Hematopoietic multipotent progenitor cell treated with erythropoietin and hydrocortisone succinate and interleukin-3 and kit ligand, for 8 days (in vitro differentiated cells): ENCODE data around the gene ADAMTS2.
"Not testable (repeated sequence)": the region's sequence is repeated elsewhere in the genome, so short reads cannot be mapped to it uniquely, and the experiment has no call there.

ENCODE experiments used
- DNase-seq: peaks from one replicate; pipeline ENCODE4 v3.0.0-alpha.2; 2015

Gene ADAMTS2

DNA sequence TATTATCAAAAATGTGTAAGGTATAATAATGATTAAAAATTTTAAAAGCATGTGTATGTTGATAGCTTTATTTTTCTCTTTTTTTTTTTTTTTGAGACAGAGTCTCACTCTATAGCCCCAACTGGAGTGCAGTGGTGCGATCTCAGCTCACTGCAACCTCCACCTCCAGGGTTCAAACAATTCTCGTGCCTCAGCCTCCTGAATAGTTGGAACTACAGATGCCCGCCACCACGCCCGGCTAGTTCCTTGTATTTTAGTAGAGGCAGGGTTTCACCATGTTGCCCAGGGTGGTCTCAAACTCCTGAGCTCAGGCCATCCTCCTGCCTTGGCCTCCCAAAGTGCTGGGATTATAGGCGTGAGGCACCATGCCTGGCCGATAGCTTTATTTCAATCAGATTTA is 20.9 kb downstream of the ADAMTS2 start:
- DNase-seq, result not testable (repeated sequence)

GRCh38 chr5:179323026-179323870 is 22.0 kb downstream of the ADAMTS2 start:
- DNase-seq, result no peak

DNA sequence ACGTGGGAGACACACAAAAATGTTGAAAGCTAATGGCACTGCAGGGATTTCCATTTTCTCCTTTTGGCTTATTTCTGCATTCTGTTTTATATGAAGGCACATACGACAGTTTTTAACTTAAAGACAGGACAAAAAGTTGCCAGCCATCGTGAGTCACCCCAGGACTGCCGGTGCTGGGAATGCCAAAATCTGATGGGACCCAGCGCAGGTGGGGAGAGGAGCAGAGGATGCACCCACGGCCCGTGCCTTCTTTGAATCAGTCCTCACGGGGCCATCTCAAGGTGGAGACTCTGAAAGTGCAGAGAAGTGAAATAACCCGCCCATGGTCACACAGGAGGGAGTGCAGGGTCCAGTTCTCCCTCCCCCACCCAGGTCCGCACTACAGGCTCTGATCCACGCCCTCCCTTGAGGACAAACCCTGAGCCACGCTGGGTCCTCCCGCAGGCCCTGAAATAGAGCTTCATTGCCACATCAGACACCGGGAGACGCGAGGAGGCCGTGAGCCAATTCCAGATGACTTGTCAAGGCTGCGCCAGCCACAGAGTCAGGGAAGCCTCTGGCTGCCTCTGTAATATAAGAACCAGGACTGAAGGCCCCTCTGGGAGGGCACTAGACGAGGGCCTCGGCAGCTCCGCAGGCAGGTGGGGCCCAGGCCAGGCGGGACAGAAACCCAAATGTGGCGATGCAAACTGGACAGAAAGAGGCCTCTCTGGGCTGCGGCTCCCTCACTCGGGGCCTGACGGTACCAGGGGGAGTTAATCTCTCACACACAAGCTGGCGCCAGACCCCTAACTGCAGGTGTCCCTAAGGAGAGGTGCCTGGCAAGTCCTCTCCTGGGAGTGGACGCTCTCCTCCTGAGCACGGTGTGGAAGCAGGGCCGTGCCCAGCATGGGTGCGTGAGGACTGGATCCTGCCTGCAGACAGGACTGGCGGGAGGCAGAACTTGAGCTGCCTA is 22.9 kb downstream of the ADAMTS2 start:
- DNase-seq, result no peak

GRCh38 chr5:179321206-179321987 is 23.9 kb downstream of the ADAMTS2 start:
- DNase-seq, result no peak

DNA sequence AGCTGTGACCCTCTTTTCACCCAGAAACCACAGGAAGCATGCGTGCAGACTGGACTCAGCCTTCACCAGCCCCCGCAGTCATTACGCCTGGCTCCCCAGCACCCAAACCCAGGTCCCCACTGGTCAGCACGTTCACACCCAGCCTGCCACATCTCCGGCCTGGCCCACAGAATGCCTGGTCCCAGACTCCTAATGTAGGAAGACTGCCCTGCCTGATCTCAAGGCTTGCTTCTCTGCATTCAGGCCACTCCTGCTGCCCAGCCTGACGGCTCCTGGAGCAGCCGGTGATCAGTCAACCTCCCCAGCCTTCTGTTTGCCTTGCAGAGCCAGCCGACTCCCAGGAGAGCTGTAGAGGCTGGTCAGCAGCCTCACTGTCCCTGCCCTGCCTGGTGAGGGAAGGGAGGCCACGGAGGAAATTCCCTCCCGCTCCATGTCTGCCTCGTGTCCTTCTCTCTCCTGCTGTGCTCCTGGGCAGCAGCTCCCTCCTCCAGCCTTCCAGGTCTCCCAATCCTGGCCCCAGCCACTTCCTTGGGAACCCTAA is 25.4 kb downstream of the ADAMTS2 start:
- DNase-seq, result no peak

DNA sequence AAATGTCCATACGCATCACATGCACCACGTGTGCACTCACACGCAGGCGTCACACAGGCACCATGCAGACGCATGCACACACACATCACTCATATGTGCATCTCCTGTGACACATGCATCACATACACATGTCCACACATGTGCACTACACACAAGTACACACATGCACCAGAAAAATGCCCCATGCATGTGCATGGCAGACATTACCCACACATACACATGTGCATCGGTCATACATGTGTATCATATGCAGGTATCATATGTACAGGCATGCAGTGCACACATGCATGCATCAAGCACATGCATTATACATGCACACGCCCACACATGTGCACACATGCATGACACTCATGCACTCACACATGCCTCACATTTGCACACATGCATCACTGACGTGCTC is 26.1 kb downstream of the ADAMTS2 start:
- DNase-seq, result no peak

- DNase-seq, result no peak
These were observed 26.9 kb downstream of the ADAMTS2 start for GRCh38 chr5:179318221-179318955.

- DNase-seq, result no peak
These were observed 27.6 kb downstream of the ADAMTS2 start for GRCh38 chr5:179317411-179318220.

DNA sequence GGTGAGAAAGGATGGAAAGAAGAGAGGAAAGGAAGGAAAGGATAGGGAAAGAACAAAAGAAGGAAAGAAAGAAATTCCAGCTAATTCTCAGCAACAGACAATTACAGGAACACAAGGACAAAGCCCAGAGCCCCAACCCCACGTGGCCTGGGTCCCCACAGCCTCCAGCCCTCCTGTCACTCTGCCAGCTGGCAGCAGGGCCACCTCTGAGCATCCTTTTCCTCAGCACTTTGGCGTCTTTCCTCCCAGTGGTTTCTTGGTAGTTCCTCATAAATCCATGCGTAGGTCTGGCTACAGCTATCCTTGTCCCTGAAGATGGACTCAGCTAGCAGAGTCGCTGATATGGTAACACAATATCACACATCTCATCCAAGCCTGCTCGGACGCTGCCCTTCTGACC is 28.3 kb downstream of the ADAMTS2 start:
- no peak for DNase-seq

GRCh38 chr5:179316111-179316551 is 29.1 kb downstream of the ADAMTS2 start:
- no peak for DNase-seq

GRCh38 chr5:179315356-179315890 is 29.8 kb downstream of the ADAMTS2 start:
- no peak for DNase-seq

DNA sequence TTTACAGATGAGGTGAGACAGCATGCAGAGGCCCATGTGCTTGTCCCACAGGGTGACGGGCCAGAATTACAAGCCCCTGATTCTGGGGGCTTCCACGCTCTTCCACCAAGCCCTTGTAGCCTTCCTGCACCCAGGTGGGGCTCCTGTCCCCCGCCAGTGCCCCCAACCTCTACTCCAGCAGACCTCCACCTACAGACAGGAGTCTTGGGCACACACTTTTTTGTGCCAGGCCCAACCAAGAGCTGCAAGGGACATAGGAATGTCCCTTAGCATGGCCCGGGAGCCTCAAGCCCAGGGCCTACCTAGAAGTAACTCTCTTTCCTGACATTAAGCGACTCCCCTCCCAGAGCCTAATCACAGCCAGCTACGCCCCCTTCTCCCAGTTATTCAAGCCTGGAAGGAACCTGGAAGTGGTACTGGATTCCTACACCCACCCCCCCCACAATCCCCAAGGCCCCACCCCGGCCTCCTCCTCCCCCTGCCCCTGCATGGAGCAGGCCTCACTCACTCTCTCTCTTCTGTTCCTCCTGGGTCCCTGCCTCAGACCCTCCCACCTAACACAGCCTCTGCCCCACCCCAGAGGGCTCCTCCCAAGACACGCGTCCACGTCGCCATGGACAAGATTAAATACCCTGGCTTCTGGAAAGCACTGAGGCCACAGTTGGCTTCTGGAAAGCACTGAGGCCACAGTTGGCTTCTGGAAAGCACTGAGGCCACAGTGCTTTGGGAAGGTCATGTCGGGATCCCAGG is 30.5 kb downstream of the ADAMTS2 start:
- DNase-seq, result no peak

GRCh38 chr5:179313849-179314521 is 31.3 kb downstream of the ADAMTS2 start:
- no peak for DNase-seq

GRCh38 chr5:179312557-179313235 is 32.6 kb downstream of the ADAMTS2 start:
- no peak for DNase-seq

- DNase-seq, result no peak
These were observed 33.7 kb downstream of the ADAMTS2 start for GRCh38 chr5:179311581-179311980.

GRCh38 chr5:179311091-179311470 is 34.2 kb downstream of the ADAMTS2 start:
- DNase-seq, result no peak

DNA sequence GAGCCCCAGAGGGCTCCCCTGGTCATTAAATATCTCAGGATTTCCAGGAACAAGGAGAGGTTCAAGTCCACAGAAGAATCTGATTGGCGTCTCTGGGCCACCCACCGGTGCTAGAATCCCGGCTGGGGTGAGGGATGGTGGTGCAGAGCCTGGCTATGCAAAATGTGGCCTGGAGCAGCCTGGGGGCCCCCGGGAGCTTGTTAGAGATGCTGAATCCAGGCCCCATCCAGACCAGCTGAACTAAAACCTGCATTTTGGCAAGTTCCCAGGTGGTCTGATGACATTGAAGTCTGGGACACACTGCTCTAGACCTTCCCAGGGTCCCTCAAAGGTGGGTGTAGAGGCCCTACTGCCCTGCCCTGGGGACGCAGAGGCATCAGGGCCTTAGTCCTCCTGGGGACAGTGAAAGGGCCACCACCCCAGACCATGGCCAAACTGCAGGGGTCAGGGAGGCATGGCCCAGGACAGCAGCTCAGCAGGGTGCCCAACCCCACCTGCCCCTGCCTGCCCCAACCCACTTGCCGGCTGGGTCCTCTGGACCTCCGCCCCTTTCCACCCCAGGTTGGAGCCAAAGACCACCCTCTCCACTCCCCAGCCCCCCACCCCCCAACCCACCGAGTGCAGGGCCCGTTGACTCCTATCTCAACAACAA is 34.7 kb downstream of the ADAMTS2 start:
- no peak for DNase-seq

- no peak for DNase-seq
These were observed 35.4 kb downstream of the ADAMTS2 start for GRCh38 chr5:179309751-179310320.
